GM12892 (cell line): ENCODE measurements around the gene ATIC.

Experiments
- POLR2A ChIP-seq: IDR thresholded peaks from 2 replicates; pipeline ENCODE4 v1.6.1; 2011; ENCODE audit warnings: low read depth, low read length, control low read depth
- POLR2AphosphoS5 ChIP-seq: IDR thresholded peaks from 2 replicates; pipeline ENCODE4 v1.6.1; 2011; ENCODE audit warnings: low read depth, low read length, control low read depth

GRCh38 chr2:215379948-215380347, 68.1 kb downstream of the ATIC start:
- no peak for TF ChIP-seq POLR2A
- TF ChIP-seq POLR2AphosphoS5 = no peak
